H9 (cell line): ENCODE data around the gene YJU2. TPM values are rescaled to one million over a fixed set of nuclear protein-coding genes. Genes with fewer than 3 reads are reported as not detected.
A peak's percentile ranks its signal among the peaks of the same experiment; 100 is the strongest.

Experiments
- DNase-seq: peaks from one replicate; pipeline ENCODE4 v3.0.0-alpha.2; 2017
- H2AFZ ChIP-seq: one replicate; pipeline ENCODE4 v1.6.1; 2013; ENCODE audit warnings: mild to moderate bottlenecking, low read length, control low read depth, moderate library complexity
- H2AK5ac ChIP-seq: 2 replicates; pipeline ENCODE4 v1.6.1; 2013; ENCODE audit warnings: low read length, control low read depth, mixed read lengths; ENCODE audit not compliant: insufficient read length
- H2BK120ac ChIP-seq: one replicate; pipeline ENCODE4 v1.6.1; 2013; ENCODE audit warnings: low read depth, mild to moderate bottlenecking, low read length, control low read depth, inconsistent platforms; ENCODE audit not compliant: poor library complexity, severe bottlenecking
- H2BK12ac ChIP-seq: 2 replicates; pipeline ENCODE4 v1.6.1; 2013; ENCODE audit warnings: low read length, control low read depth, mixed read lengths, low read depth; ENCODE audit not compliant: insufficient read length
- H2BK15ac ChIP-seq: 2 replicates; pipeline ENCODE4 v1.6.1; 2013; ENCODE audit warnings: low read depth, low read length, control low read depth
- H2BK20ac ChIP-seq: one replicate; pipeline ENCODE4 v1.6.1; 2013; ENCODE audit warnings: low read depth, mild to moderate bottlenecking, low read length, control low read depth, inconsistent platforms; ENCODE audit not compliant: poor library complexity, severe bottlenecking
- H2BK5ac ChIP-seq: 2 replicates; pipeline ENCODE4 v1.6.1; 2013; ENCODE audit warnings: low read length, control low read depth, mixed read lengths; ENCODE audit not compliant: insufficient read length
- H3K14ac ChIP-seq: 2 replicates; pipeline ENCODE4 v1.6.1; 2013; ENCODE audit warnings: low read length, control low read depth; ENCODE audit not compliant: insufficient read depth
- H3K18ac ChIP-seq: 2 replicates; pipeline ENCODE4 v1.6.1; 2013; ENCODE audit warnings: low read depth, mild to moderate bottlenecking, mixed read lengths, low read length, control low read depth; ENCODE audit not compliant: insufficient read length
- H3K23ac ChIP-seq: 2 replicates; pipeline ENCODE4 v1.6.1; 2013; ENCODE audit warnings: low read length, control low read depth, mixed read lengths, low read depth; ENCODE audit not compliant: insufficient read length
- H3K23me2 ChIP-seq: 2 replicates; pipeline ENCODE4 v1.6.1; 2013; ENCODE audit warnings: low read depth, mild to moderate bottlenecking, mixed read lengths, low read length, control low read depth; ENCODE audit not compliant: insufficient read length, poor library complexity, severe bottlenecking
- H3K27ac ChIP-seq: 2 replicates; pipeline ENCODE4 v1.5.1; 2013; ENCODE audit warnings: low read length, control low read depth, mixed read lengths, low read depth; ENCODE audit not compliant: insufficient read length
- H3K27me3 ChIP-seq: 2 replicates; pipeline ENCODE4 v1.6.1; 2013; ENCODE audit warnings: low read length, control low read depth, inconsistent platforms; ENCODE audit not compliant: insufficient read depth
- H3K4ac ChIP-seq: 2 replicates; pipeline ENCODE4 v1.6.1; 2013; ENCODE audit warnings: low read depth, mild to moderate bottlenecking, control low read depth, inconsistent platforms, low read length, moderate library complexity
- H3K4me1 ChIP-seq: 2 replicates; pipeline ENCODE4 v1.6.1; 2013; ENCODE audit warnings: low read length, control low read depth, inconsistent platforms; ENCODE audit not compliant: insufficient read depth
- H3K4me2 ChIP-seq: 2 replicates; pipeline ENCODE4 v1.6.1; 2013; ENCODE audit warnings: low read length, control low read depth, mixed read lengths; ENCODE audit not compliant: insufficient read length, insufficient read depth
- H3K56ac ChIP-seq: 2 replicates; pipeline ENCODE4 v1.6.1; 2013; ENCODE audit warnings: low read depth, mild to moderate bottlenecking, mixed read lengths, low read length, control low read depth; ENCODE audit not compliant: insufficient read length
- H3K79me1 ChIP-seq: 2 replicates; pipeline ENCODE4 v1.6.1; 2013; ENCODE audit warnings: low read depth, mild to moderate bottlenecking, moderate library complexity, low read length, control low read depth, inconsistent platforms; ENCODE audit not compliant: insufficient read depth, poor library complexity, severe bottlenecking
- H3K79me2 ChIP-seq: 2 replicates; pipeline ENCODE4 v1.6.1; 2013; ENCODE audit warnings: low read length, control low read depth, inconsistent platforms; ENCODE audit not compliant: insufficient read depth
- H3K9ac ChIP-seq: 2 replicates; pipeline ENCODE4 v1.6.1; 2013; ENCODE audit warnings: low read length, control low read depth, mixed read lengths; ENCODE audit not compliant: insufficient read length; ENCODE audit errors: extremely low read depth
- H3K9me3 ChIP-seq: one replicate; pipeline ENCODE4 v1.6.1; 2013; ENCODE audit warnings: low read depth, low read length, inconsistent platforms; ENCODE audit not compliant: control insufficient read depth
- H3T11ph ChIP-seq: one replicate; pipeline ENCODE4 v1.6.1; 2013; ENCODE audit warnings: mild to moderate bottlenecking, low read length, control low read depth, inconsistent platforms
- H4K20me1 ChIP-seq: one replicate; pipeline ENCODE4 v1.6.1; 2013; ENCODE audit not compliant: control insufficient read depth, insufficient read length, insufficient read depth
- H4K5ac ChIP-seq: 2 replicates; pipeline ENCODE4 v1.6.1; 2013; ENCODE audit warnings: low read depth, mild to moderate bottlenecking, mixed read lengths, low read length, control low read depth; ENCODE audit not compliant: insufficient read length
- H4K8ac ChIP-seq: replicated peaks from 2 replicates; pipeline ENCODE4 v1.6.1; 2013; ENCODE audit warnings: low read length, control low read depth, mixed read lengths, low read depth; ENCODE audit not compliant: insufficient read length
- H4K91ac ChIP-seq: 2 replicates; pipeline ENCODE4 v1.6.1; 2013; ENCODE audit warnings: low read depth, mild to moderate bottlenecking, moderate library complexity, mixed read lengths, low read length, control low read depth; ENCODE audit not compliant: insufficient read length
- H3K27ac Mint-ChIP-seq, 3 experiments: 2 replicates in 2 of 3; 3 replicates in 1 of 3; pipeline ENCODE4 v1.8.0; 2020 to 2021; ENCODE audit warnings: mixed read lengths in 3 of 3, mild to moderate bottlenecking in 1 of 3, moderate library complexity in 1 of 3
- H3K27me3 Mint-ChIP-seq: 2 replicates; pipeline ENCODE4 v1.8.0; 2021; ENCODE audit warnings: low read depth, mild to moderate bottlenecking, moderate library complexity, mixed read lengths
- H3K36me3 Mint-ChIP-seq, 3 experiments: 2 replicates in 2 of 3; 3 replicates in 1 of 3; pipeline ENCODE4 v1.8.0; 2020 to 2021; ENCODE audit warnings: low read depth in 3 of 3, mixed read lengths in 3 of 3; ENCODE audit not compliant: insufficient read depth in 1 of 3
- H3K4me1 Mint-ChIP-seq, 2 experiments: 2 replicates each; pipeline ENCODE4 v1.8.0; 2020; ENCODE audit warnings: mixed read lengths in 2 of 2
- H3K4me3 Mint-ChIP-seq, 2 experiments: 2 replicates in 1 of 2; 3 replicates in 1 of 2; pipeline ENCODE4 v1.8.0; 2020 to 2021; ENCODE audit warnings: mild to moderate bottlenecking in 2 of 2, mixed read lengths in 2 of 2, moderate library complexity in 1 of 2
- H3K9me3 Mint-ChIP-seq, 2 experiments: 2 replicates in 1 of 2; 3 replicates in 1 of 2; pipeline ENCODE4 v1.8.0; 2020; ENCODE audit warnings: mild to moderate bottlenecking in 2 of 2, mixed read lengths in 2 of 2, moderate library complexity in 1 of 2
- CTCF ChIP-seq: fragments of 200-600 bp; sonication (generic); conservative IDR thresholded peaks from 3 replicates; pipeline ENCODE4 v1.8.0; 2021; ENCODE audit warnings: antibody characterized with exemption, mild to moderate bottlenecking
- WGBS: extraction: QIAGEN DNeasy Blood & Tissue Kit; methylation state at CpG from one replicate; pipeline ENCODE4 v1.1.7; 2013; ENCODE audit warnings: missing lambda C conversion rate, low lambda C conversion rate, mixed read lengths; ENCODE audit not compliant: insufficient read length; ENCODE audit errors: extremely low coverage; 5-methylcytosine and 5-hydroxymethylcytosine counted together
- total RNA-seq: library from RNA; stranded (reverse); gene quantifications from 2 replicates; pipeline ENCODE4 v1.2.1, GENCODE V29; 2021

Gene YJU2
- total RNA-seq, 1 experiment from 2014 or later = 31.0 TPM

- H2AFZ ChIP-seq = no peak overlapping the region
- Mint-ChIP-seq H3K9me3 (no peaks in the 10 kb centered on the region; a peak in 2 of 5 replicates), H3K27me3 (peaks cover 10% of the 10 kb centered on the region), H3K27ac (no peak overlapping the region; a peak in 1 of 7 replicates), H3K4me3 (peak overlapping the region; percentile 48 to 77), H3K36me3 (peaks cover 10 to 31% (median 23%) of the 10 kb centered on the region in 3 experiments; a peak in 6 of 7 replicates), H3K4me1 (peaks cover 10 to 20% of the 10 kb centered on the region in 2 experiments)
- H4K8ac ChIP-seq = no peak overlapping the region
- no peak overlapping the region for H3K23ac ChIP-seq
- no peak overlapping the region for H4K91ac ChIP-seq
- no peak overlapping the region for H2AK5ac ChIP-seq
- H3K4ac ChIP-seq = no peak overlapping the region
- no peaks in the 10 kb centered on the region for H3K9me3 ChIP-seq
- no peak for TF ChIP-seq CTCF
- no peak overlapping the region for H3K27ac ChIP-seq
- no peak overlapping the region for H2BK20ac ChIP-seq
- no peaks in the 10 kb centered on the region for H4K20me1 ChIP-seq
- H3K79me1 ChIP-seq = no peaks in the 10 kb centered on the region
- no peak overlapping the region for H3T11ph ChIP-seq
- H3K79me2 ChIP-seq = no peaks in the 10 kb centered on the region
- H3K4me1 ChIP-seq = no peaks in the 10 kb centered on the region
- H3K27me3 ChIP-seq = no peaks in the 10 kb centered on the region
- H2BK12ac ChIP-seq = no peak overlapping the region
- WGBS = no CpG with 5 or more reads among the region's 18 CpGs
- H3K23me2 ChIP-seq = no peaks in the 10 kb centered on the region
- H3K18ac ChIP-seq = no peak overlapping the region
- no peak overlapping the region for H3K14ac ChIP-seq
- DNase-seq = no peak
- no peak overlapping the region for H2BK5ac ChIP-seq
- no peak overlapping the region for H3K56ac ChIP-seq
- H2BK15ac ChIP-seq = no peak overlapping the region
- H3K4me2 ChIP-seq = no peak overlapping the region
- no peak overlapping the region for H2BK120ac ChIP-seq
- H3K9ac ChIP-seq = no peak overlapping the region
- H4K5ac ChIP-seq = no peak overlapping the region
Measured at GRCh38 chr19:4303819-4304537, 57.1 kb downstream of the YJU2 start.
